Prostate gland (tissue), 2 donors: ENCODE results near the gene FAM163B. TPM values are rescaled to one million over a fixed set of nuclear protein-coding genes. Genes with fewer than 3 reads are reported as not detected.

Source experiments
- DNase-seq: peaks from one replicate; pipeline ENCODE4 v3.0.0-alpha.2; 2019; ENCODE audit warnings: low spot score
- H3K27ac ChIP-seq, 2 donors: fragments of 200-600 bp; sonication (generic); 2 replicates each; pipeline ENCODE4 v1.5.1; 2017 to 2019
- H3K27me3 ChIP-seq: fragments of 200-600 bp; sonication (generic); replicated peaks from 2 replicates; pipeline ENCODE4 v1.5.1; 2019; ENCODE audit not compliant: insufficient read depth
- H3K36me3 ChIP-seq, 2 donors: fragments of 200-600 bp; sonication (generic); 1 replicate in 1 of 2; 2 replicates in 1 of 2; pipeline versions ENCODE4 v1.5.1 to v1.8.1; 2017 to 2019
- H3K4me1 ChIP-seq: fragments of 200-600 bp; sonication (generic); replicated peaks from 2 replicates; pipeline ENCODE4 v1.5.1; 2019
- H3K4me3 ChIP-seq, 2 donors: fragments of 200-600 bp; sonication (generic); 2 replicates each; pipeline ENCODE4 v1.5.1; 2017 to 2019
- H3K9me3 ChIP-seq: fragments of 200-600 bp; sonication (generic); 2 replicates; pipeline ENCODE4 v1.5.1; 2017
- POLR2A ChIP-seq: fragments of 450-650 bp; IDR thresholded peaks from one replicate; pipeline ENCODE4 v1.6.1; 2016; ENCODE audit warnings: antibody characterized with exemption, mild to moderate bottlenecking
- POLR2AphosphoS5 ChIP-seq: sonication (generic); formaldehyde crosslinking; IDR thresholded peaks from one replicate; pipeline ENCODE4 v1.6.1; 2017; ENCODE audit warnings: antibody characterized with exemption
- WGBS: methylation state at CpG from one replicate; pipeline ENCODE4 v1.1.5; 2018; 5-methylcytosine and 5-hydroxymethylcytosine counted together
- intact Hi-C: fragments of 100-400 bp; cut with DNase I; formaldehyde crosslinking; loops from one replicate; pipeline ENCODE4 v1.14.2; 2022
- total RNA-seq, 2 donors: library from RNA; depleted of rRNA; stranded (reverse); fragments of >200 nt; gene quantifications; one replicate each; pipeline ENCODE4 v1.1.0, GENCODE V29; 2016
- TF ChIP-seq, protein P1 (sequence below), 4 experiments: fragments of 200-600 bp in 2 of 4; fragments of 450-650 bp in 2 of 4; sonication (generic) in 2 of 4; IDR thresholded peaks; 1 replicate in 3 of 4; 2 replicates in 1 of 4; pipeline ENCODE4 v1.5.1; 2016 to 2019; ENCODE audit warnings: antibody characterized with exemption in 4 of 4, mild to moderate bottlenecking in 2 of 4, moderate library complexity in 2 of 4

FAM163B gene
- total RNA-seq, 2 donors from 2014 or later = 0.85 TPM; not detected in 1

DNA sequence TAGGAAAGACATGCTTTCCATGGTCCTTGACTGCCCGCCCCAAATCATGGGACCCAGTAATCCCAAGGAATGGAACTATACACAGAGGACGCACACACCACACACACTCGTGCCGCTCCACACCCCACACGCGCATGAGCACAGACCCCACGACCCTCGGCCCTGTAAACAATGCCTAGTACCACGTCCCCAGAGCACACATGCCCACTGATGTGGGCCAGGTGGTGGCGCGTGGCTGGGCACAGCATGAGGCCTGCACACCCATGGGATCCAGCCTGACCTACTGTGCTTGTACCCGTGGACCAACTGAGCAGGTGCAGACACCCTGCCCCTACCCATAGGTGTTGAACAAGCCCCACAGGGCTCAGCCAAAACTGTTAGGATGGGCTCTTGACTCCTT, 27.7 kb upstream of the FAM163B start:
- TF ChIP-seq, protein P1, sequence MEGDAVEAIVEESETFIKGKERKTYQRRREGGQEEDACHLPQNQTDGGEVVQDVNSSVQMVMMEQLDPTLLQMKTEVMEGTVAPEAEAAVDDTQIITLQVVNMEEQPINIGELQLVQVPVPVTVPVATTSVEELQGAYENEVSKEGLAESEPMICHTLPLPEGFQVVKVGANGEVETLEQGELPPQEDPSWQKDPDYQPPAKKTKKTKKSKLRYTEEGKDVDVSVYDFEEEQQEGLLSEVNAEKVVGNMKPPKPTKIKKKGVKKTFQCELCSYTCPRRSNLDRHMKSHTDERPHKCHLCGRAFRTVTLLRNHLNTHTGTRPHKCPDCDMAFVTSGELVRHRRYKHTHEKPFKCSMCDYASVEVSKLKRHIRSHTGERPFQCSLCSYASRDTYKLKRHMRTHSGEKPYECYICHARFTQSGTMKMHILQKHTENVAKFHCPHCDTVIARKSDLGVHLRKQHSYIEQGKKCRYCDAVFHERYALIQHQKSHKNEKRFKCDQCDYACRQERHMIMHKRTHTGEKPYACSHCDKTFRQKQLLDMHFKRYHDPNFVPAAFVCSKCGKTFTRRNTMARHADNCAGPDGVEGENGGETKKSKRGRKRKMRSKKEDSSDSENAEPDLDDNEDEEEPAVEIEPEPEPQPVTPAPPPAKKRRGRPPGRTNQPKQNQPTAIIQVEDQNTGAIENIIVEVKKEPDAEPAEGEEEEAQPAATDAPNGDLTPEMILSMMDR (IDR thresholded peaks at IDR 0.05) = no peak
- TF ChIP-seq POLR2A (no peak), POLR2AphosphoS5 (no peak)
- Histone ChIP-seq H3K36me3 (no peaks in the 10 kb centered on the region), H3K4me1 (no peaks in the 10 kb centered on the region), H3K27me3 (peaks cover 2% of the 10 kb centered on the region), H3K9me3 (no peaks in the 10 kb centered on the region), H3K4me3 (no peak overlapping the region), H3K27ac (no peak overlapping the region)
- no peak for DNase-seq
- WGBS = 85% methylated on average over 12 of the region's 12 CpGs
- intact Hi-C loops = no loop called here

DNA sequence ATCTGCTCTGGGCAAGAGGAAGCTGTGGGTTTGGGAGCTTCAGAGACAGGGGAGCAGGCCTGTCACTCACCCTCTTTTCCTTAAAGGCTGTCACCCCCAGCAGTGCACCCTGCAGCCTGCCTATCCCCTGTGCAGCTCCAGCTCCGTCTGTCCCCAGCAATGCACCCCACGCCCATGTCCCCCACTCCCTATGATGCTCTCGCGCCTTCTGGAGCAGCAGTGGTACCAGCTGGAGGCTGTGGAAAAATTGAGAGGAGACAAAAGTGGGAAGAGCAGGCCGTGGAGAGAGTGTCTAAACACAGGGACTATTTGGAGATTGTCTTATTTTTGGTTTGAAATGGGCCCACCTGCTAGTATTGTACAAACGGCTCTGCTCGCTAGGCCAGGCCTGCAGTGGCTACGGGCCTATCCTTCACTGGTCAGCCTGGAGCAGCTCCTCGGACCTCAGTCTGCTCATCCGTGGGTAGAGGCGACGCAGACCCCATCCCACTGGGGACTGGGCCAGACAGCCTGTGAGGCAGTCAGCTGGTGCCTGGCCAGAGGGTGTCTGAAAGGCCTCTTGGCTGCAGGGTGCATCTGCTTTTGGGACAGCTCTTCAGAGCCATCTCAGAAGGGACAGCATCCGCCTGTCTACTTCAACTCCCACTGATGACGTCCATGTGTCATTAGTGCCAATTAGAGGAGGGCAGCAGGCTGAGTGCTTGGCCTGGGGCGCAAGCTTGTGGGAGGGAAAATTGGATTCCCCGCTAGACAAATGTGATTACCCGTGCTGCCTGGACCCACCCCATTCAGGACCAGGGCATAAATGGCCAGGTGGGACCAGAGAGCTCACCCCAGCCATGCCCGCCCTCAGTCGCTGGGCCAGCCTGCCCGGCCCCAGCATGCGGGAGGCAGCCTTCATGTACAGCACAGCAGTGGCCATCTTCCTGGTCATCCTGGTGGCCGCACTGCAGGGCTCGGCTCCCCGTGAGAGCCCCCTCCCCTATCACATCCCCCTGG, 26.6 kb upstream of the FAM163B start, which contains the start of gene DBH:
TSS of gene DBH (plus strand) at position 831 of the 999 bp plus-strand sequence. CDS start at position 840, 9 bp downstream.
- peaks cover 2% of the 10 kb centered on the region for H3K27me3 ChIP-seq
- no peak within 1 kb of the TSS for H3K4me3 ChIP-seq
- no peaks in the 10 kb centered on the region for H3K4me1 ChIP-seq
- DNase-seq = no peak
- H3K36me3 ChIP-seq = no peaks in the 10 kb centered on the region
- TF ChIP-seq POLR2AphosphoS5 = no peak
- no peak for TF ChIP-seq POLR2A
- TF ChIP-seq, protein P1 (IDR thresholded peaks at IDR 0.05) = no peak
- no peak within 1 kb of the TSS for H3K27ac ChIP-seq
- H3K9me3 ChIP-seq = no peaks in the 10 kb centered on the region
- intact Hi-C loops = no loop called here
- WGBS = 92% methylated on average over 24 of the region's 24 CpGs

DNA sequence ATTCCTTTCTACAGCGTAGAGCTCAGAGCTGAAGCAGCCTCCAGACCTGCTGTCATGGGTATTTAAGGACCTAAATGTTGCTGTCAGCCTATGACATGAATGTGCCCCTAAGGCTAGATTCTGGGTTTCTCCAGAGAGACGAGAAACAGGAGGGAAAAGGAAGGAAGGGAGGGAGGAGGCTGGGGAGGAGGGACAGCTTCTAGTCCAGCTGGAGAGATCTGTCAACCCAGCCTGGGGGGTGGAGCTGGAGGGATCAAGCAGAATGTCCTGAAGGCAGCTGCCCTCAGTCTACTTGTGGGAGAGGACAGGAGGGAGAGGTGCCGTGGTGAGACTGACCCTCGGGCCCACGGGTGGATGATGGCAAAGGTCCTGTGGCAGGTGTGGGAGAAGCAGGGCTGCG, 25.9 kb upstream of the FAM163B start:
- no peaks in the 10 kb centered on the region for H3K4me1 ChIP-seq
- no peak overlapping the region for H3K27ac ChIP-seq
- H3K9me3 ChIP-seq = no peaks in the 10 kb centered on the region
- peaks cover 2% of the 10 kb centered on the region for H3K27me3 ChIP-seq
- TF ChIP-seq, protein P1 (IDR thresholded peaks at IDR 0.05) = no peak
- TF ChIP-seq POLR2A (no peak), POLR2AphosphoS5 (no peak)
- WGBS = 78% methylated on average over 6 of the region's 6 CpGs
- H3K4me3 ChIP-seq = no peak overlapping the region
- intact Hi-C loops = no loop called here
- no peak for DNase-seq
- H3K36me3 ChIP-seq = no peaks in the 10 kb centered on the region

DNA sequence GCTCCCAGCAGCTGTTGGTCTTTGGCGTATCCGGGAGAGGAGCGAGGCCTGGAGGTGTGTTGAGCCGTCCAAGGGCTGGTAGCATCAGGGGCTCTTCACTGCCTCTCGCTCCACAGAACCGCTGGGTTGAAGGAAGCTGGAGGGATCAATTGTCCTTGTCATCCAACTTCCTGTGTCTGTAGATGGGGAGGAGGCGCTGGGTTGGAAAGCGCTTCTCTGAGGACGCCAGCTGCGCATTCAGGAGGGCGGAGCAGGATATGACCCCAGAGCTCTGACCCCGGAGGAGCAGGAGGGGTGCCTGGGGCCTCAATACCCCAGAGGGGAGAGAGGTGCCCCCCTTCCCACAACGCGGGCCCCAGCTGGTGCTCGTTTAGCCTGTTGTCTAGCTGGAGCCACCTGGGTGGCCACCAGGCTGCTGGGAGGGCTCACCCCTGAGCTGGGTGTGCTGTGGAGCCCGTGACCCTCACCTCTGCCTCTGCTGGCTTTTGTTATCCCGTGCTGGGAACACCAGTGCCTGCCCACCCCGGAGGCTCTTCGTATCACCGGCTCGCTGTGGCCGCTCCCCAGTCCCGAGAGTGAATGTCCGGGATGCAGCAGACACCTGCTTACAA, 25.0 kb upstream of the FAM163B start:
- DNase-seq = no peak
- no peak overlapping the region for H3K4me3 ChIP-seq
- intact Hi-C loops = no loop called here
- H3K27me3 ChIP-seq = peaks cover 2% of the 10 kb centered on the region
- no peaks in the 10 kb centered on the region for H3K9me3 ChIP-seq
- no peaks in the 10 kb centered on the region for H3K4me1 ChIP-seq
- no peaks in the 10 kb centered on the region for H3K36me3 ChIP-seq
- no peak for TF ChIP-seq POLR2A
- TF ChIP-seq, protein P1 (IDR thresholded peaks at IDR 0.05) = no peak
- TF ChIP-seq POLR2AphosphoS5 = no peak
- WGBS = 54% methylated on average over 21 of the region's 24 CpGs
- no peak overlapping the region for H3K27ac ChIP-seq
